Breast epithelium (tissue), 4 donors: ENCODE measurements around the gene WNK2. TPM values are rescaled to one million over a fixed set of nuclear protein-coding genes. Genes with fewer than 3 reads are reported as not detected.

Experiments used
- DNase-seq, 2 donors: peaks; one replicate each; pipeline ENCODE4 v3.0.0-alpha.2; 2019; ENCODE audit warnings: low spot score in 2 of 2
- H3K27ac ChIP-seq, 2 donors: fragments of 200-600 bp; sonication (generic) in 1 of 2; one replicate each; pipeline ENCODE4 v1.5.1; 2016 to 2019; ENCODE audit warnings: mild to moderate bottlenecking in 1 of 2
- H3K27me3 ChIP-seq, 2 donors: fragments of 200-600 bp; sonication (generic) in 1 of 2; one replicate each; pipeline versions ENCODE4 v1.5.1 to v1.6.0; 2017 to 2019; ENCODE audit warnings: control low read depth in 1 of 2, mild to moderate bottlenecking in 1 of 2
- H3K36me3 ChIP-seq: fragments of 200-600 bp; one replicate; pipeline ENCODE4 v1.5.1; 2019
- H3K4me1 ChIP-seq, 2 donors: fragments of 200-600 bp; sonication (generic); one replicate each; pipeline ENCODE4 v1.5.1; 2016 to 2019; ENCODE audit warnings: control low read depth in 1 of 2
- H3K4me3 ChIP-seq, 3 donors: fragments of 200-600 bp; sonication (generic); 1 replicate in 2 of 3; 2 replicates in 1 of 3; pipeline ENCODE4 v1.5.1; 2016 to 2019; ENCODE audit warnings: mild to moderate bottlenecking in 3 of 3, moderate library complexity in 2 of 3
- H3K9me3 ChIP-seq, 2 donors: fragments of 200-600 bp; sonication (generic) in 1 of 2; one replicate each; pipeline ENCODE4 v1.5.1; 2016 to 2019; ENCODE audit warnings: control low read depth in 1 of 2
- CTCF ChIP-seq, 3 donors: fragments of 450-650 bp; IDR thresholded peaks; one replicate each; pipeline ENCODE4 v1.5.1; 2016 to 2017; ENCODE audit warnings: antibody characterized with exemption in 3 of 3, mild to moderate bottlenecking in 3 of 3, moderate library complexity in 3 of 3
- POLR2A ChIP-seq: fragments of 450-650 bp; IDR thresholded peaks from one replicate; pipeline ENCODE4 v1.6.1; 2016; ENCODE audit warnings: antibody characterized with exemption, mild to moderate bottlenecking, moderate library complexity
- POLR2AphosphoS5 ChIP-seq, 3 donors: sonication (generic); formaldehyde crosslinking; IDR thresholded peaks; one replicate each; pipeline ENCODE4 v1.6.1; 2017; ENCODE audit warnings: antibody characterized with exemption in 3 of 3
- intact Hi-C: fragments of 100-400 bp; cut with DNase I; formaldehyde crosslinking; loops from one replicate; pipeline ENCODE4 v1.15.1; 2023; ENCODE audit warnings: low total_unique reads
- total RNA-seq, 3 donors: library from RNA; depleted of rRNA; stranded (reverse); fragments of >200 nt; gene quantifications; one replicate each; pipeline ENCODE4 v1.1.0, GENCODE V29; 2016

Gene WNK2
- total RNA-seq, 3 donors from 2014 or later: 9.1 to 28.5 TPM; not detected in 1

- H3K9me3 ChIP-seq: no peaks in the 10 kb centered on the region
- H3K36me3 ChIP-seq: no peaks in the 10 kb centered on the region
- no peak for DNase-seq
- intact Hi-C loops: no loop called here
- TF ChIP-seq CTCF (IDR thresholded peaks at IDR 0.05): no peak
- TF ChIP-seq POLR2A: no peak
- no peak for TF ChIP-seq POLR2AphosphoS5 (IDR thresholded peaks at IDR 0.05)
- H3K4me3 ChIP-seq: no peak overlapping the region
- no peak overlapping the region for H3K27ac ChIP-seq
- H3K27me3 ChIP-seq: no peaks in the 10 kb centered on the region
- H3K4me1 ChIP-seq: no peaks in the 10 kb centered on the region
Measured at GRCh38 chr9:93294011-93294410, 110.1 kb downstream of the WNK2 start.

GRCh38 chr9:93295031-93295430, 111.1 kb downstream of the WNK2 start:
- Histone ChIP-seq H3K4me3 (no peak overlapping the region), H3K36me3 (no peaks in the 10 kb centered on the region), H3K4me1 (no peaks in the 10 kb centered on the region), H3K27ac (no peak overlapping the region), H3K9me3 (no peaks in the 10 kb centered on the region), H3K27me3 (no peaks in the 10 kb centered on the region)
- TF ChIP-seq POLR2AphosphoS5 (IDR thresholded peaks at IDR 0.05) (no peak), CTCF (IDR thresholded peaks at IDR 0.05) (no peak), POLR2A (no peak)
- intact Hi-C loops: no loop called here
- no peak for DNase-seq

- Histone ChIP-seq H3K4me1 (no peaks in the 10 kb centered on the region), H3K27me3 (no peaks in the 10 kb centered on the region), H3K4me3 (no peak overlapping the region), H3K36me3 (no peaks in the 10 kb centered on the region), H3K9me3 (no peaks in the 10 kb centered on the region), H3K27ac (no peak overlapping the region)
- no peak for DNase-seq
- no peak for TF ChIP-seq CTCF (IDR thresholded peaks at IDR 0.05)
- TF ChIP-seq POLR2A: no peak
- no peak for TF ChIP-seq POLR2AphosphoS5 (IDR thresholded peaks at IDR 0.05)
- intact Hi-C loops: no loop called here
Measured at GRCh38 chr9:93295456-93296076, 111.6 kb downstream of the WNK2 start.

GRCh38 chr9:93296889-93297480, 113.0 kb downstream of the WNK2 start:
- intact Hi-C loops: no loop called here
- no peaks in the 10 kb centered on the region for H3K36me3 ChIP-seq

More at GRCh38 chr9:93296889-93297480, 113.0 kb downstream of the WNK2 start:
- H3K9me3 ChIP-seq: no peaks in the 10 kb centered on the region
- H3K4me1 ChIP-seq: no peaks in the 10 kb centered on the region
- no peak overlapping the region for H3K27ac ChIP-seq
- no peaks in the 10 kb centered on the region for H3K27me3 ChIP-seq
- H3K4me3 ChIP-seq: no peak overlapping the region
- TF ChIP-seq POLR2AphosphoS5 (IDR thresholded peaks at IDR 0.05) (no peak), POLR2A (no peak), CTCF (IDR thresholded peaks at IDR 0.05) (no peak)
- no peak for DNase-seq
